ENCODE results near the gene CEP70. TPM values are rescaled to one million over a fixed set of nuclear protein-coding genes. Genes with fewer than 3 reads are reported as not detected.

Gene CEP70
- total RNA-seq, 3 donors from 2014 or later: 29.7 to 56.9 (median 37.9) TPM

DNA sequence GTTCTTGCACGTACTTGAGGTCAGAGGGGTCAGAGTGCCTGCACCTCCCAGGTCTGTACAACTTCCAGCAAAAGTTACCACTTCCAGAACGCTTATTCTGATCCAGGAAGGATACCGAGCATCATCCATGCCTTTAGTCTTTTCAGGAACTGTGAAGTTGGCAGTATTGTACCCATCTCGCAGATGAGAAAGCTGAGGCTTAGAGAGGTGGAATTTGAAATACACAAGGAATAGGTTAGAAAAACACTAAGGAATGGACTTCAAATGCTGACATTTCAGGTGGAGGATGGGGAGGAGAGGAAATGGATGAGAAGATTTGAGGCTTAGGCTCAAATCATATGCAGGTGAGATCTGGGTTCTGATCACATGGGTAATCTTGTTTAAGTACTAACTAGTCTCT is 148.4 kb downstream of the CEP70 start:
- intact Hi-C loops (cut with DNase I, micrococcal nuclease): no loop called here
- Histone ChIP-seq H3K4me3 (no peak overlapping the region), H3K4me1 (ENCODE audit: low read depth) (no peaks in the 10 kb centered on the region), H3K9me3 (no peaks in the 10 kb centered on the region), H3K36me3 (ENCODE audit: low read depth) (no peaks in the 10 kb centered on the region)
- no peak for TF ChIP-seq CTCF (IDR thresholded peaks at IDR 0.05)
- no peak for ATAC-seq
- DNase-seq: no peak

DNA sequence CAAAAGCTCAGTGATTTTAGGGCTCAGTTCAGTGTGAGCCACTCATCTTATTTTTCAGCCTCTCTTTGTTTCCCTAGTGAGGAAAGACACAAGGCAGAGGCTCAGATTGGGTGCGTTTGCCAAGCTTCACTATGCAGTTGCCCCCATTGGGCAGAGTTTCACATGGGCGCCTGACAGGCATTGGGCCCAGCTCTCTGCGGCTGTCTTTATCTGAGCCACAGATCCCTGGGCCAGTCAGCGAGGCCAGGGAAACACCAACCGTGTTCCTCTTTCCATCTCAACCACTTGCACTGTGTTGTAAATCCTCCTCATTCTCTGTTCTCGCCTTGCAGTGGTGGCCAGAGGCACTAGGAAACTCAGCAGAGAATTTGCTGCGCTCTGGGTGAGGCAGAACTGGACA is 148.8 kb downstream of the CEP70 start:
- no peak for ATAC-seq
- TF ChIP-seq CTCF (IDR thresholded peaks at IDR 0.05): no peak
- no peak overlapping the region for H3K4me3 ChIP-seq

More for the DNA sequence above, 148.8 kb downstream of the CEP70 start:
- no peaks in the 10 kb centered on the region for H3K4me1 ChIP-seq (ENCODE audit: low read depth)
- intact Hi-C loops (cut with DNase I, micrococcal nuclease): no loop called here
- no peaks in the 10 kb centered on the region for H3K36me3 ChIP-seq (ENCODE audit: low read depth)
- no peak for DNase-seq
- no peaks in the 10 kb centered on the region for H3K9me3 ChIP-seq

Other genes with a start within 250 kb of the CEP70 start
- 10 to 100 TPM in 1 of 3 donors, 1 to 10 TPM in 2; 2.5 to 37.6 (median 4.6) TPM for gene MRAS, start 245.7 kb downstream of the CEP70 start, total RNA-seq
- 10 to 100 TPM in 1 of 3 donors, 1 to 10 TPM in 1, under 1 TPM in 1; 0.70 to 15.1 (median 1.0) TPM for gene ESYT3, start 159.6 kb downstream of the CEP70 start, total RNA-seq
- gene FAIM, start 14.5 kb upstream of the CEP70 start, total RNA-seq: 1 to 10 TPM; 3.9 to 7.8 (median 5.0) TPM
- 10 to 100 TPM; 44.3 to 57.9 (median 51.8) TPM for gene PIK3CB, start 240.7 kb upstream of the CEP70 start, total RNA-seq